GM12878 (cell line): ENCODE data around the gene PMP22.

Source experiments
- CBFB ChIP-seq: IDR thresholded peaks from 2 replicates; pipeline ENCODE4 v1.6.1; 2016; ENCODE audit warnings: antibody characterized with exemption, low read depth
- CTCF ChIP-seq, 3 experiments: IDR thresholded peaks in 2 of 3; conservative IDR thresholded peaks in 1 of 3; 2 replicates each; pipeline ENCODE4 v1.5.1; 2011; ENCODE audit warnings: low read depth in 3 of 3, low read length in 3 of 3, mild to moderate bottlenecking in 3 of 3, control low read depth in 2 of 3, moderate library complexity in 2 of 3, inconsistent platforms in 1 of 3, mixed read lengths in 1 of 3; ENCODE audit not compliant: control insufficient read depth in 2 of 3, insufficient read depth in 1 of 3; ENCODE audit errors: extremely low read depth in 1 of 3
- EZH2 ChIP-seq: IDR thresholded peaks from 2 replicates; pipeline ENCODE4 v1.6.1; 2012; ENCODE audit warnings: low read depth, mild to moderate bottlenecking, control low read depth, inconsistent platforms, low read length, borderline replicate concordance; ENCODE audit not compliant: control insufficient read depth
- HCFC1 ChIP-seq: fragments of 150-350 bp; IDR thresholded peaks from 2 replicates; pipeline ENCODE4 v1.6.1; 2014; ENCODE audit warnings: low read length
- POLR2A ChIP-seq: IDR thresholded peaks from 2 replicates; pipeline ENCODE4 v1.6.1; 2011; ENCODE audit warnings: low read depth, mild to moderate bottlenecking, low read length
- POLR2AphosphoS5 ChIP-seq: IDR thresholded peaks from 2 replicates; pipeline ENCODE4 v1.6.1; 2011; ENCODE audit warnings: mild to moderate bottlenecking, low read length, inconsistent platforms
- SRF ChIP-seq, 2 experiments: IDR thresholded peaks; 2 replicates each; pipeline ENCODE4 v1.6.1; 2011; ENCODE audit warnings: low read depth in 2 of 2, low read length in 2 of 2, mild to moderate bottlenecking in 1 of 2, moderate library complexity in 1 of 2
- YY1 ChIP-seq: IDR thresholded peaks from 2 replicates; pipeline ENCODE4 v1.6.1; 2011; ENCODE audit warnings: low read depth, mild to moderate bottlenecking, low read length
- TF ChIP-seq, protein P1 (sequence below): IDR thresholded peaks from 2 replicates; pipeline ENCODE4 v1.6.1; 2012; ENCODE audit warnings: low read depth, low read length, improper control_type of control experiment

GRCh38 chr17:15239491-15239890 lies 25.6 kb downstream of the PMP22 start:
- TF ChIP-seq CTCF (IDR thresholded peaks at IDR 0.05 in 2 of 3, conservative IDR thresholded peaks at IDR 0.05 in 1 of 3; ENCODE audit: control insufficient read depth in 2 of 3, extremely low read depth in 1 of 3, insufficient read depth in 1 of 3, low read depth in 3 of 3, low read length in 3 of 3) (no peak), CBFB (no peak), HCFC1 (no peak), POLR2AphosphoS5 (no peak), POLR2A (no peak), YY1 (no peak), EZH2 (no peak), SRF (IDR thresholded peaks at IDR 0.05; ENCODE audit: low read depth in 2 of 2, low read length in 2 of 2) (no peak)
- TF ChIP-seq, protein P1, sequence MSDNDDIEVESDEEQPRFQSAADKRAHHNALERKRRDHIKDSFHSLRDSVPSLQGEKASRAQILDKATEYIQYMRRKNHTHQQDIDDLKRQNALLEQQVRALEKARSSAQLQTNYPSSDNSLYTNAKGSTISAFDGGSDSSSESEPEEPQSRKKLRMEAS, result no peak
